ENCODE data around the gene NTMT1.

The NTMT1 gene

GRCh38 chr9:129646252-129646651, 20.3 kb downstream of the NTMT1 start:
- TF ChIP-seq ZNF274 (IDR thresholded peaks at IDR 0.05; ENCODE audit: low read depth, low read length), result no peak
- no peak for TF ChIP-seq SUZ12 (IDR thresholded peaks at IDR 0.05; ENCODE audit: extremely low read depth, insufficient read depth, insufficient read length)
- TF ChIP-seq YY1 (IDR thresholded peaks at IDR 0.05; ENCODE audit: insufficient read depth, insufficient read length), result no peak
- Histone ChIP-seq H3K36me3 (ENCODE audit: insufficient read depth, insufficient read length, low read length) (no peaks in the 10 kb centered on the region), H3K9ac (ENCODE audit: insufficient read length, low read depth) (no peak overlapping the region), H3K4me1 (ENCODE audit: insufficient read depth, insufficient read length) (peaks cover 12% of the 10 kb centered on the region), H3K27me3 (ENCODE audit: insufficient read depth, insufficient read length) (no peaks in the 10 kb centered on the region), H3K9me3 (ENCODE audit: insufficient read depth, low read length) (peaks cover 5% of the 10 kb centered on the region; the same call in 1 of the 2 replicates), H3K4me3 (ENCODE audit: insufficient read length, low read depth) (no peak overlapping the region)
- no peak for DNase-seq (ENCODE audit: low read depth, low spot score)

- peaks cover 5% of the 10 kb centered on the region; the same call in 1 of the 2 replicates for H3K9me3 ChIP-seq (ENCODE audit: insufficient read depth, low read length)
- H3K4me1 ChIP-seq (ENCODE audit: insufficient read depth, insufficient read length), result peaks cover 12% of the 10 kb centered on the region
- H3K4me3 ChIP-seq (ENCODE audit: insufficient read length, low read depth), result no peak overlapping the region
- no peak for TF ChIP-seq SUZ12 (IDR thresholded peaks at IDR 0.05; ENCODE audit: extremely low read depth, insufficient read depth, insufficient read length)
- no peak for TF ChIP-seq ZNF274 (IDR thresholded peaks at IDR 0.05; ENCODE audit: low read depth, low read length)
- no peak for TF ChIP-seq YY1 (IDR thresholded peaks at IDR 0.05; ENCODE audit: insufficient read depth, insufficient read length)
- no peaks in the 10 kb centered on the region for H3K36me3 ChIP-seq (ENCODE audit: insufficient read depth, insufficient read length, low read length)
- no peak overlapping the region for H3K9ac ChIP-seq (ENCODE audit: insufficient read length, low read depth)
- no peak for DNase-seq (ENCODE audit: low read depth, low spot score)
- H3K27me3 ChIP-seq (ENCODE audit: insufficient read depth, insufficient read length), result no peaks in the 10 kb centered on the region
Observed at GRCh38 chr9:129646654-129647053, 20.7 kb downstream of the NTMT1 start.

DNA sequence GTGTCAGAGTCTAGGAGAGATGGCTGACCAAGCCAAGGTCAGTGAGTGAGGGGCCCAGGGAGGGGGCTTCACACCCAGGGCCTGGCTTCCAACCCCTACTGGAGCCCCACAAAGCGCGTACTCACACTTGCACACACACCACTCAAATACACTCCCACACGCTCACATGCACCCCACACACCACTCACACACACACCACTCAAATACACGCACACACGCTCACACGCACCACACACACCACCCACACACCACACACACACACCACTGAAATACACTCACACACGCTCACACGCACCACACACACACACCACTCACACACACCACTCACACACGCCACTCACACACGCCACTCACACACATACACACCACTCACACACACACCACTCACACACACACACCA, 21.7 kb downstream of the NTMT1 start:
- Histone ChIP-seq H3K9me3 (ENCODE audit: insufficient read depth, low read length) (peaks cover 5% of the 10 kb centered on the region; the same call in 1 of the 2 replicates), H3K4me3 (ENCODE audit: insufficient read length, low read depth) (no peak overlapping the region), H3K9ac (ENCODE audit: insufficient read length, low read depth) (peak overlapping the region; percentile 8), H3K4me1 (ENCODE audit: insufficient read depth, insufficient read length) (peaks cover 10% of the 10 kb centered on the region), H3K36me3 (ENCODE audit: insufficient read depth, insufficient read length, low read length) (no peaks in the 10 kb centered on the region), H3K27me3 (ENCODE audit: insufficient read depth, insufficient read length) (no peaks in the 10 kb centered on the region)
- no peak for TF ChIP-seq YY1 (IDR thresholded peaks at IDR 0.05; ENCODE audit: insufficient read depth, insufficient read length)
- no peak for DNase-seq (ENCODE audit: low read depth, low spot score)

GRCh38 chr9:129648092-129648763, 22.3 kb downstream of the NTMT1 start:
- DNase-seq (ENCODE audit: low read depth, low spot score), result no peak
- no peak for TF ChIP-seq SUZ12 (IDR thresholded peaks at IDR 0.05; ENCODE audit: extremely low read depth, insufficient read depth, insufficient read length)
- TF ChIP-seq ZNF274 (IDR thresholded peaks at IDR 0.05; ENCODE audit: low read depth, low read length), result no peak
- no peak for TF ChIP-seq YY1 (IDR thresholded peaks at IDR 0.05; ENCODE audit: insufficient read depth, insufficient read length)
- Histone ChIP-seq H3K9me3 (ENCODE audit: insufficient read depth, low read length) (peaks cover 5% of the 10 kb centered on the region; the same call in 1 of the 2 replicates), H3K9ac (ENCODE audit: insufficient read length, low read depth) (peak overlapping the region; percentile 21), H3K4me3 (ENCODE audit: insufficient read length, low read depth) (no peak overlapping the region), H3K4me1 (ENCODE audit: insufficient read depth, insufficient read length) (peaks cover 10% of the 10 kb centered on the region), H3K27me3 (ENCODE audit: insufficient read depth, insufficient read length) (no peaks in the 10 kb centered on the region), H3K36me3 (ENCODE audit: insufficient read depth, insufficient read length, low read length) (no peaks in the 10 kb centered on the region)

- H3K27me3 ChIP-seq (ENCODE audit: insufficient read depth, insufficient read length), result no peaks in the 10 kb centered on the region
Observed at GRCh38 chr9:129648764-129649115, 22.8 kb downstream of the NTMT1 start.

DNA sequence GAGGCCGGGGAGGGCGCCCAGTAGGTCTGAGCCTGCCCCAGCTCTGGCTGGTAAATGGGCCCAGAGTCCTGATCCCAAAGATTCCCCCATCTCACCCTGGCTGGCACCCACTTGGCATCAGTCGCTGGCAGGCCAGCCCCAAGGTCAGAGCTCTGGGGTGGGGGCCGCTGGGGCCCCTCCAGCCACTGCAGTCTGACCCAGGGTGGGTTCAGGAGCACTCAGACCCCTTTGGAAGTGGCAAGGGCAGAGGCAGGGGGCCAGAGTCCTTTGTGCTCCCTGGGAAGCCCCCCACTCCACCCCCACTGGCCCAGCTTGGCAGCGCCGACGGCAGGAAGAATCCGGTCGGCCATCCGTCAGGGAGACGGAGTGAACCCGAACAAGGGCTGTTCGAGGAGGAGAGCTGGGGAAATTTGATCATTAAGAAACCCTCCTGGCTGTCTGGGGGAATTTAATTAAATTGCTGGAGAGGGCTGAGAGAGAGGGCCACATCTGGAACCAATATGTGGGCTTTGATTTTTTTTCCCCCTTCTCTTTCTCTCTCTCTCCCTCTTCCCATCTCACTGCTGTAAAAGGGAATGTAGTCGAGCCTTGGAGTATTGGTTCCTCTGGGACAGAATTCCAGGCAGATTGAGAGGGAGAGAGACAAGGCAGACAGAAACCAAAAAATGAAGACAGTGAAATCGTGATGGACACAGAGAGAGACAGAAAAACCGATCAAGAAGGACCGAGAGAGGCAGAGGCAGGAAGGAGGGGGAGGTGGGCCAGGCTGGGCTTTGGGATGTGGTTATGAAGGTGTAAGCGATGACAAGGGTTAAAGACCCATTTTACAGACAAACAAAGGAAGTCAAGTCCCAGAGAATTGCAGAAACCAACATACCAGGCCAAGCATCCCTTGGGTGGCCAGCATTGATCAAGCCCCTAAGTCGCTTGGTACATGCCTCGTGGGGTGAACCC, 24.0 kb downstream of the NTMT1 start:
- Histone ChIP-seq H3K4me3 (ENCODE audit: insufficient read length, low read depth) (no peak overlapping the region), H3K9me3 (ENCODE audit: insufficient read depth, low read length) (peaks cover 5% of the 10 kb centered on the region; the same call in 1 of the 2 replicates), H3K9ac (ENCODE audit: insufficient read length, low read depth) (no peak overlapping the region), H3K36me3 (ENCODE audit: insufficient read depth, insufficient read length, low read length) (no peaks in the 10 kb centered on the region), H3K4me1 (ENCODE audit: insufficient read depth, insufficient read length) (peaks cover 8% of the 10 kb centered on the region), H3K27me3 (ENCODE audit: insufficient read depth, insufficient read length) (no peaks in the 10 kb centered on the region)
- DNase-seq (ENCODE audit: low read depth, low spot score), result no peak
- TF ChIP-seq YY1 (IDR thresholded peaks at IDR 0.05; ENCODE audit: insufficient read depth, insufficient read length), result no peak

More at GRCh38 chr9:129648764-129649115, 22.8 kb downstream of the NTMT1 start:
- TF ChIP-seq SUZ12 (IDR thresholded peaks at IDR 0.05; ENCODE audit: extremely low read depth, insufficient read depth, insufficient read length) (no peak), ZNF274 (IDR thresholded peaks at IDR 0.05; ENCODE audit: low read depth, low read length) (no peak), YY1 (IDR thresholded peaks at IDR 0.05; ENCODE audit: insufficient read depth, insufficient read length) (no peak)
- Histone ChIP-seq H3K36me3 (ENCODE audit: insufficient read depth, insufficient read length, low read length) (no peaks in the 10 kb centered on the region), H3K4me1 (ENCODE audit: insufficient read depth, insufficient read length) (peaks cover 10% of the 10 kb centered on the region), H3K9me3 (ENCODE audit: insufficient read depth, low read length) (peaks cover 5% of the 10 kb centered on the region; the same call in 1 of the 2 replicates), H3K9ac (ENCODE audit: insufficient read length, low read depth) (peak overlapping the region; percentile 21), H3K4me3 (ENCODE audit: insufficient read length, low read depth) (no peak overlapping the region)
- DNase-seq (ENCODE audit: low read depth, low spot score), result no peak

DNA sequence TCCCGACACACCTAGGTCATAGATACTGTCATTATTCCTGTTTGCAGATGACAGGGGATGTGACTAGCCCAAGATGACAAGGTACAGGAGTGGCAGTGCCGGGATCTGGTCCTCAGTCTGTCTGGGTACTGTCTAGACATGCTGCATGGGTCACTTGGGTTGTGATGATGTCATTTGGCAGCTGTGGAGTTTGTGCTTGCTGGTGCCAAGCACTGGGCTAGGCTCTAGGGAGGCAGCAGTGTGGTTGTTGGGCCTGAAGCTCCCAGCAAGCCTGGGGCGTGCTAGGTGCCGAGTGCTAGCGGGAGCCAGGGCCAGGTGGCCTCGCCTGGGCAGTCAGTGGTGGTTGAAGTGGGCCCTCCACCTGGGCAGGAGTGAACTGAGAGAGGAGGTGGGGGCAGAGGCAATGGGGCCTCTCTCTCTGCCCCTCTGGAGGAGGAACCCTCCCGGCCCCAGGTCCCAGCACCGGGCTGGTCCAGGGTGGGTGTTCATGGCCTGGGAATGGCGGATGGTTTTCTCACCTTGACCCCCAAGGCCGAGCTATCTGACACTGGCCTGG, 24.8 kb downstream of the NTMT1 start:
- DNase-seq (ENCODE audit: low read depth, low spot score), result no peak
- Histone ChIP-seq H3K9me3 (ENCODE audit: insufficient read depth, low read length) (peaks cover 5% of the 10 kb centered on the region; the same call in 1 of the 2 replicates), H3K9ac (ENCODE audit: insufficient read length, low read depth) (no peak overlapping the region), H3K4me3 (ENCODE audit: insufficient read length, low read depth) (no peak overlapping the region), H3K4me1 (ENCODE audit: insufficient read depth, insufficient read length) (peaks cover 7% of the 10 kb centered on the region), H3K36me3 (ENCODE audit: insufficient read depth, insufficient read length, low read length) (no peaks in the 10 kb centered on the region), H3K27me3 (ENCODE audit: insufficient read depth, insufficient read length) (no peaks in the 10 kb centered on the region)
- no peak for TF ChIP-seq YY1 (IDR thresholded peaks at IDR 0.05; ENCODE audit: insufficient read depth, insufficient read length)
- TF ChIP-seq SUZ12 (IDR thresholded peaks at IDR 0.05; ENCODE audit: extremely low read depth, insufficient read depth, insufficient read length), result no peak
- no peak for TF ChIP-seq ZNF274 (IDR thresholded peaks at IDR 0.05; ENCODE audit: low read depth, low read length)
